Upper lobe of left lung (tissue), 4 donors: ENCODE results near the gene TRAK2.

ENCODE experiments used
- EP300 ChIP-seq, 4 donors: sonication (generic); formaldehyde crosslinking; IDR thresholded peaks; one replicate each; pipeline ENCODE4 v1.5.1; 2017; ENCODE audit warnings: antibody characterized with exemption in 4 of 4, control low read depth in 2 of 4
- POLR2A ChIP-seq, 4 donors: fragments of 450-650 bp; IDR thresholded peaks; one replicate each; pipeline ENCODE4 v1.5.1; 2016 to 2017; ENCODE audit warnings: antibody characterized with exemption in 4 of 4, mild to moderate bottlenecking in 2 of 4
- POLR2AphosphoS5 ChIP-seq, 2 donors: sonication (generic); formaldehyde crosslinking; IDR thresholded peaks; one replicate each; pipeline ENCODE4 v1.5.1; 2017; ENCODE audit warnings: antibody characterized with exemption in 2 of 2
- TF ChIP-seq, protein P1 (sequence below), 6 experiments: fragments of 450-650 bp in 4 of 6; fragments of 200-600 bp in 2 of 6; sonication (generic) in 2 of 6; IDR thresholded peaks; one replicate each; pipeline ENCODE4 v1.5.1; 2016 to 2019; ENCODE audit warnings: antibody characterized with exemption in 6 of 6

DNA sequence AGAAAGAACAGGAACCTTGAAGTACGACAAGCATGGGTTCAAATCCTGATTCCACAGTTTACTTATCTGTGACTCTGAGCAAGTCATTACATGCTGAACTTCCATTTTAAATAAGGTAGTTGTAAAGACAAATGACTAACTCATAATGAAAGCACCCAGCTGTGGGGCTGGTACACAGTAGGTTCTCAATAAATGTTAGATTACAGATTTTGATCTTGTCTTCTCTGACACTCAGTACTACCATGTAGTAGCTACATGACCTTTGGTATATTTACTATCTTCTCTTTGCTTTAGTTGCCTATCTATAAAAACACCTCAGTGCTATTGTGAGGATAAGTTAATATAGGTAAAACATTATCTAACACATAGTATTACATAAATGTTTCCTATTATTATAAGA lies 3.2 kb downstream of the TRAK2 start:
- TF ChIP-seq POLR2A (IDR thresholded peaks at IDR 0.05) (no peak), POLR2AphosphoS5 (IDR thresholded peaks at IDR 0.05) (no peak), EP300 (IDR thresholded peaks at IDR 0.05) (no peak)
- TF ChIP-seq, protein P1, sequence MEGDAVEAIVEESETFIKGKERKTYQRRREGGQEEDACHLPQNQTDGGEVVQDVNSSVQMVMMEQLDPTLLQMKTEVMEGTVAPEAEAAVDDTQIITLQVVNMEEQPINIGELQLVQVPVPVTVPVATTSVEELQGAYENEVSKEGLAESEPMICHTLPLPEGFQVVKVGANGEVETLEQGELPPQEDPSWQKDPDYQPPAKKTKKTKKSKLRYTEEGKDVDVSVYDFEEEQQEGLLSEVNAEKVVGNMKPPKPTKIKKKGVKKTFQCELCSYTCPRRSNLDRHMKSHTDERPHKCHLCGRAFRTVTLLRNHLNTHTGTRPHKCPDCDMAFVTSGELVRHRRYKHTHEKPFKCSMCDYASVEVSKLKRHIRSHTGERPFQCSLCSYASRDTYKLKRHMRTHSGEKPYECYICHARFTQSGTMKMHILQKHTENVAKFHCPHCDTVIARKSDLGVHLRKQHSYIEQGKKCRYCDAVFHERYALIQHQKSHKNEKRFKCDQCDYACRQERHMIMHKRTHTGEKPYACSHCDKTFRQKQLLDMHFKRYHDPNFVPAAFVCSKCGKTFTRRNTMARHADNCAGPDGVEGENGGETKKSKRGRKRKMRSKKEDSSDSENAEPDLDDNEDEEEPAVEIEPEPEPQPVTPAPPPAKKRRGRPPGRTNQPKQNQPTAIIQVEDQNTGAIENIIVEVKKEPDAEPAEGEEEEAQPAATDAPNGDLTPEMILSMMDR (IDR thresholded peaks at IDR 0.05) = no peak
